IMR-90 (cell line): Measurements from ENCODE around the gene OFD1. TPM values are rescaled to one million over a fixed set of nuclear protein-coding genes. Genes with fewer than 3 reads are reported as not detected.

Experiments
- BHLHE40 ChIP-seq: fragments of 150-350 bp; IDR thresholded peaks from 2 replicates; pipeline ENCODE4 v1.6.1; 2016; ENCODE audit warnings: mild to moderate bottlenecking, low read depth, low read length
- CHD1 ChIP-seq: IDR thresholded peaks from 2 replicates; pipeline ENCODE4 v1.6.1; 2012; ENCODE audit warnings: low read depth, low read length, improper control_type of control experiment
- MAFK ChIP-seq: IDR thresholded peaks from 2 replicates; pipeline ENCODE4 v1.6.1; 2012; ENCODE audit warnings: low read depth, low read length, improper control_type of control experiment
- MAZ ChIP-seq: IDR thresholded peaks from 2 replicates; pipeline ENCODE4 v1.6.1; 2012; ENCODE audit warnings: low read depth, mild to moderate bottlenecking, low read length, improper control_type of control experiment, moderate library complexity, borderline replicate concordance
- NFE2L2 ChIP-seq: fragments of 150-350 bp; IDR thresholded peaks from 2 replicates; pipeline ENCODE4 v1.6.1; 2016; ENCODE audit warnings: low read depth, mild to moderate bottlenecking, low read length
- RCOR1 ChIP-seq: IDR thresholded peaks from 2 replicates; pipeline ENCODE4 v1.6.1; 2012; ENCODE audit warnings: mild to moderate bottlenecking, low read length, improper control_type of control experiment; ENCODE audit not compliant: insufficient replicate concordance
- RFX5 ChIP-seq: IDR thresholded peaks from 2 replicates; pipeline ENCODE4 v1.8.0; 2012; ENCODE audit warnings: low read depth, mild to moderate bottlenecking, low read length, moderate library complexity
- SMC3 ChIP-seq: fragments of 150-350 bp; IDR thresholded peaks from 2 replicates; pipeline ENCODE4 v1.6.1; 2016; ENCODE audit warnings: low read depth, mild to moderate bottlenecking, antibody characterized with exemption, low read length, moderate library complexity
- polyA plus RNA-seq, 3 experiments: library from polyadenylated mRNA; depleted of rRNA; stranded (reverse); fragments of >200 nt; gene quantifications; 2 replicates each; pipeline ENCODE4 v1.2.3, GENCODE V29; 2012; ENCODE audit warnings: low replicate concordance in 1 of 3
- total RNA-seq: library from RNA; depleted of rRNA; stranded (reverse); fragments of >200 nt; gene quantifications from 2 replicates; pipeline ENCODE4 v1.2.3, GENCODE V29; 2012
- TF ChIP-seq, protein P1 (sequence below): fragments of 150-350 bp; IDR thresholded peaks from 2 replicates; pipeline ENCODE4 v1.6.1; 2016; ENCODE audit warnings: low read depth, mild to moderate bottlenecking, low read length, moderate library complexity, borderline replicate concordance

The OFD1 gene
- total and polyA plus RNA-seq, 2 of the 4 experiments (the other 2 are of a cell fraction) = 8.4 to 8.6 TPM

DNA sequence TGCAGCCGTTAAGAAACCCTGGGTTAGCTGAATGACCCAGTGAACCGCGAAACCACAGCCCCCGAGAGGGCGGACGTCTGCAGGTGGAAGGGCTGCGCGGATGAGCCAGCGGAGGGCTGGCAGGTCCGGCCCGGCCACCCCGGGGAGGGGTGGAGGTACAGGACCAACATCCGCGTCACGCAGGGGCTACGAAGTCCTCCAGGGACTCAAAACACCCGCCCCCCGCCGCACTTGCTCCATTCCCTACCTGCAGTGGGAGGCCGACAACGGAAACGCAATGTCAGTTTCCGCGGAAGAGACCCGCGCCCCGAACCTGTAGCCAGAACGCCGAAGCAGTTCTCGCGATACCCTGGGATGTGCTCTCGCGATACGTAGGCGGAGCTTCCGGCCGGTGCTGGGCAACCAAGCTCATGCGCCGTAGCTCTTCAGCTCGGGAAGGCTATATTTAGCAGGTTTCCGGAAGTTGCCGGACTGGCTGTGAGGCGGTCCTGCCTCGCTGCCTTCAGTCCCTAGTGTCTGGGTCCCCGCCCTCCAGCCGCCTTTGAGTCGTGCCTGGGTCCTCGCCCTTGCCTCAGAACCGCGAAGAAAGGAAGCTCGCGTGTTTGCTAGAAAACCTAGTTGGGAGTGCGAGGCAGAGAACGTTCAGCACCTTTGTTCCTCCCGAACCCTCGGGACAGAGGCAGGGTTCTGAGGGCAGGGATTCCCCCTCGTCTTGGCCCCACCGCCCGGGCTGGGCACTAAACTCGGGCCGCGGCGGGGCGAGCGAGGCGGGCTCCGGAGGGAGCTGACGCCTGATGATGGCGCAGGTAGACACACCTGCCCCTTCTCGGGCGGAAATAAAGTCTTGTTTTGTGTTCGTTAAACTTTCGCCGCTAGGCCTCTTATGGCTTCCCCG, at the start of gene OFD1, which contains the start of gene TRAPPC2 (continued):
- no peak for TF ChIP-seq SMC3
- TF ChIP-seq RFX5 = no peak
- TF ChIP-seq MAZ = peak; percentile 41; the same call in 1 of the 2 replicates
- no peak for TF ChIP-seq NFE2L2
- TF ChIP-seq CHD1 = no peak
- peak; percentile 38; the same call in 1 of the 2 replicates for TF ChIP-seq BHLHE40
- TF ChIP-seq, protein P1, sequence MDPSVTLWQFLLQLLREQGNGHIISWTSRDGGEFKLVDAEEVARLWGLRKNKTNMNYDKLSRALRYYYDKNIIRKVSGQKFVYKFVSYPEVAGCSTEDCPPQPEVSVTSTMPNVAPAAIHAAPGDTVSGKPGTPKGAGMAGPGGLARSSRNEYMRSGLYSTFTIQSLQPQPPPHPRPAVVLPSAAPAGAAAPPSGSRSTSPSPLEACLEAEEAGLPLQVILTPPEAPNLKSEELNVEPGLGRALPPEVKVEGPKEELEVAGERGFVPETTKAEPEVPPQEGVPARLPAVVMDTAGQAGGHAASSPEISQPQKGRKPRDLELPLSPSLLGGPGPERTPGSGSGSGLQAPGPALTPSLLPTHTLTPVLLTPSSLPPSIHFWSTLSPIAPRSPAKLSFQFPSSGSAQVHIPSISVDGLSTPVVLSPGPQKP = peak; percentile 82; the same call in 1 of the 2 replicates
- no peak for TF ChIP-seq MAFK
- TF ChIP-seq RCOR1 = no peak
